Muscle of leg (tissue), 11 donors: ENCODE measurements around the gene COL4A4. TPM values are rescaled to one million over a fixed set of nuclear protein-coding genes. Genes with fewer than 3 reads are reported as not detected.

ENCODE experiments used
- DNase-seq: peaks from one replicate; pipeline ENCODE4 v3.0.0; 2013
- H3K27ac ChIP-seq: one replicate; pipeline ENCODE4 v1.5.1; 2013; ENCODE audit warnings: mild to moderate bottlenecking, low read length, control low read depth
- H3K27me3 ChIP-seq: one replicate; pipeline ENCODE4 v1.6.1; 2013; ENCODE audit warnings: low read length; ENCODE audit not compliant: control insufficient read depth, insufficient read depth
- H3K36me3 ChIP-seq: one replicate; pipeline ENCODE4 v1.6.1; 2013; ENCODE audit warnings: low read length; ENCODE audit not compliant: control insufficient read depth, insufficient read depth
- H3K4me1 ChIP-seq: one replicate; pipeline ENCODE4 v1.6.1; 2013; ENCODE audit warnings: low read length; ENCODE audit not compliant: control insufficient read depth, insufficient read depth
- H3K4me3 ChIP-seq: one replicate; pipeline ENCODE4 v1.5.1; 2013; ENCODE audit warnings: low read length, control low read depth
- H3K9me3 ChIP-seq: replicated peaks from 2 replicates; pipeline ENCODE4 v1.6.1; 2013; ENCODE audit warnings: low read depth, low read length; ENCODE audit not compliant: control insufficient read depth
- WGBS: methylation state at CpG from one replicate; pipeline ENCODE4 v1.1.5; 2013; ENCODE audit warnings: missing lambda C conversion rate; ENCODE audit not compliant: insufficient coverage; 5-methylcytosine and 5-hydroxymethylcytosine counted together
- polyA plus RNA-seq, 8 donors: library from polyadenylated mRNA; unstranded; fragments of 120-200 nt; gene quantifications; one replicate each; pipeline versions ENCODE4 v1.2.1 to v1.2.3, GENCODE V29; 2013; ENCODE audit warnings: inconsistent platforms in 1 of 8, low replicate concordance in 1 of 8; ENCODE audit not compliant: insufficient read length in 8 of 8, insufficient read depth in 1 of 8
- total RNA-seq: library from RNA; stranded (reverse); fragments of 120-200 nt; gene quantifications from one replicate; pipeline ENCODE4 v1.2.4, GENCODE V29; 2013

Gene COL4A4
- total and polyA plus RNA-seq, 9 donors = 0.03 to 0.31 (median 0.06) TPM

GRCh38 chr2:227036527-227036926 lies 127.5 kb downstream of the COL4A4 start:
- 66% methylated on average over 2 of the region's 3 CpGs for WGBS
- H3K4me1 ChIP-seq = no peaks in the 10 kb centered on the region
- no peak for DNase-seq

GRCh38 chr2:227035711-227036367 lies 128.2 kb downstream of the COL4A4 start:
- Histone ChIP-seq H3K4me1 (no peaks in the 10 kb centered on the region), H3K27ac (no peak overlapping the region), H3K9me3 (no peaks in the 10 kb centered on the region), H3K36me3 (no peaks in the 10 kb centered on the region), H3K4me3 (no peak overlapping the region), H3K27me3 (no peaks in the 10 kb centered on the region)
- WGBS = 67% methylated on average over 2 of the region's 7 CpGs
- DNase-seq = peak; percentile 13

More at GRCh38 chr2:227036527-227036926, 127.5 kb downstream of the COL4A4 start:
- H3K27me3 ChIP-seq = no peaks in the 10 kb centered on the region
- no peak overlapping the region for H3K27ac ChIP-seq
- no peak overlapping the region for H3K4me3 ChIP-seq
- H3K36me3 ChIP-seq = no peaks in the 10 kb centered on the region
- H3K9me3 ChIP-seq = no peaks in the 10 kb centered on the region

- no peaks in the 10 kb centered on the region for H3K36me3 ChIP-seq
- no peaks in the 10 kb centered on the region for H3K4me1 ChIP-seq
- H3K27ac ChIP-seq = no peak overlapping the region
- H3K27me3 ChIP-seq = no peaks in the 10 kb centered on the region
- peak; percentile 18 for DNase-seq
- H3K9me3 ChIP-seq = no peaks in the 10 kb centered on the region
- WGBS = 53% methylated on average over 11 of the region's 16 CpGs
- H3K4me3 ChIP-seq = no peak overlapping the region
These were observed 130.4 kb downstream of the COL4A4 start for GRCh38 chr2:227033471-227034148.

GRCh38 chr2:227031379-227031778 lies 132.6 kb downstream of the COL4A4 start:
- H3K4me3 ChIP-seq = no peak overlapping the region
- H3K27ac ChIP-seq = no peak overlapping the region
- no peaks in the 10 kb centered on the region for H3K36me3 ChIP-seq
- DNase-seq = no peak
- WGBS = 85% methylated on average over 3 of the region's 3 CpGs
- H3K27me3 ChIP-seq = no peaks in the 10 kb centered on the region
- H3K4me1 ChIP-seq = no peaks in the 10 kb centered on the region
- no peaks in the 10 kb centered on the region for H3K9me3 ChIP-seq

- no peak for DNase-seq
- no peak overlapping the region for H3K27ac ChIP-seq
These were observed 133.2 kb downstream of the COL4A4 start for GRCh38 chr2:227030789-227031188.

GRCh38 chr2:227029426-227030105 lies 134.4 kb downstream of the COL4A4 start:
- no peak for DNase-seq
- WGBS = 83% methylated on average over 1 of the region's 3 CpGs
- Histone ChIP-seq H3K36me3 (no peaks in the 10 kb centered on the region), H3K4me1 (no peaks in the 10 kb centered on the region), H3K27me3 (no peaks in the 10 kb centered on the region), H3K27ac (no peak overlapping the region), H3K9me3 (no peaks in the 10 kb centered on the region), H3K4me3 (no peak overlapping the region)

More at GRCh38 chr2:227030789-227031188, 133.2 kb downstream of the COL4A4 start:
- H3K36me3 ChIP-seq = no peaks in the 10 kb centered on the region
- WGBS = 91% methylated on average over 1 of the region's 2 CpGs
- no peaks in the 10 kb centered on the region for H3K9me3 ChIP-seq
- H3K4me1 ChIP-seq = no peaks in the 10 kb centered on the region
- no peak overlapping the region for H3K4me3 ChIP-seq
- no peaks in the 10 kb centered on the region for H3K27me3 ChIP-seq

- DNase-seq = no peak
- Histone ChIP-seq H3K9me3 (no peaks in the 10 kb centered on the region), H3K27me3 (no peaks in the 10 kb centered on the region), H3K4me1 (no peaks in the 10 kb centered on the region), H3K4me3 (no peak overlapping the region), H3K27ac (no peak overlapping the region), H3K36me3 (no peaks in the 10 kb centered on the region)
- WGBS = no CpG with 5 or more reads among the region's 2 CpGs
These were observed 138.5 kb downstream of the COL4A4 start for GRCh38 chr2:227025510-227025909.

- WGBS = 91% methylated on average over 2 of the region's 3 CpGs
- no peak overlapping the region for H3K4me3 ChIP-seq
- no peaks in the 10 kb centered on the region for H3K36me3 ChIP-seq
- H3K4me1 ChIP-seq = no peaks in the 10 kb centered on the region
- no peaks in the 10 kb centered on the region for H3K9me3 ChIP-seq
- DNase-seq = no peak
- no peak overlapping the region for H3K27ac ChIP-seq
- H3K27me3 ChIP-seq = no peaks in the 10 kb centered on the region
These were observed 141.4 kb downstream of the COL4A4 start for GRCh38 chr2:227022608-227023007.

GRCh38 chr2:227020416-227020815 lies 143.6 kb downstream of the COL4A4 start:
- Histone ChIP-seq H3K27ac (no peak overlapping the region), H3K4me1 (no peaks in the 10 kb centered on the region), H3K36me3 (no peaks in the 10 kb centered on the region), H3K9me3 (no peaks in the 10 kb centered on the region), H3K4me3 (no peak overlapping the region), H3K27me3 (no peaks in the 10 kb centered on the region)
- DNase-seq = peak; percentile 18
- WGBS = 69% methylated on average over 2 of the region's 2 CpGs

GRCh38 chr2:227016894-227017293 lies 147.1 kb downstream of the COL4A4 start:
- no peaks in the 10 kb centered on the region for H3K9me3 ChIP-seq
- WGBS = no CpG with 5 or more reads among the region's 4 CpGs

More at GRCh38 chr2:227016894-227017293, 147.1 kb downstream of the COL4A4 start:
- no peak for DNase-seq
- no peak overlapping the region for H3K4me3 ChIP-seq
- no peak overlapping the region for H3K27ac ChIP-seq
- H3K27me3 ChIP-seq = no peaks in the 10 kb centered on the region
- H3K36me3 ChIP-seq = no peaks in the 10 kb centered on the region
- no peaks in the 10 kb centered on the region for H3K4me1 ChIP-seq
